OCI-M2 (cell line): Measurements from ENCODE around the gene CFI.

ENCODE experiments used
- DNase-seq: peaks from one replicate; lab custom pipeline; 2025; ENCODE audit not compliant: unreplicated experiment; lab: John Stamatoyannopoulos, UW

Gene CFI

GRCh38 chr4:109801895-109802319, at the start of gene CFI:
TSS of gene CFI (minus strand) at chr4:109801999. CDS start at chr4:109801971, 28 bp downstream.
- DNase-seq: no peak

DNA sequence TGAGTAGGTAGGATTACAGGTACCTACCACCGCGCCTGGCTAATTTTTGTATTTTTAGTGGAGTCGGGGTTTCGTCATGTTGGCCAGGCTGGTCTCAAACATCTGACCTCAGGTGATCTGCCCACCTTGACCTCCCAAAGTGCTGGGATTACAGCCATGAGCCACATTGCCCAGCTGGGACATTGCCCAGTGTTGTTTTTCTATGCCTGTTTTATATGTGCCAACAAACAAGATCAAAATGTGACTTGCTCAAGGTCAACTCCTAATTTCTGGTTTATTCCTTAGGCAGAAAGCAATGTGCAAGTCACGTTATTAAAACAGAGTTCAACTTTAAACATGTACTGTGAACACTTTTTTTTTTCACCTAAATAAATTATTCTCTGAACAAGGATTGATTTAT, 48.8 kb upstream of the CFI start:
- DNase-seq: no peak

- no peak for DNase-seq
These were observed 46.7 kb upstream of the CFI start for GRCh38 chr4:109848501-109848900.

GRCh38 chr4:109847896-109848442, 46.2 kb upstream of the CFI start, which contains the start of gene LRIT3:
TSS of gene LRIT3 (plus strand) at chr4:109848107. CDS start at chr4:109848202, 95 bp downstream.
- no peak for DNase-seq

- no peak for DNase-seq
These were observed 44.7 kb upstream of the CFI start for GRCh38 chr4:109846395-109847098.

GRCh38 chr4:109836985-109837384, 35.2 kb upstream of the CFI start:
- DNase-seq: no peak

GRCh38 chr4:109833756-109834155, 32.0 kb upstream of the CFI start:
- no peak for DNase-seq

GRCh38 chr4:109827672-109828071, 25.9 kb upstream of the CFI start, which contains the start of gene RRH:
TSS of gene RRH (plus strand) at chr4:109827972. CDS start at chr4:109828028, 56 bp downstream.
- no peak for DNase-seq

DNA sequence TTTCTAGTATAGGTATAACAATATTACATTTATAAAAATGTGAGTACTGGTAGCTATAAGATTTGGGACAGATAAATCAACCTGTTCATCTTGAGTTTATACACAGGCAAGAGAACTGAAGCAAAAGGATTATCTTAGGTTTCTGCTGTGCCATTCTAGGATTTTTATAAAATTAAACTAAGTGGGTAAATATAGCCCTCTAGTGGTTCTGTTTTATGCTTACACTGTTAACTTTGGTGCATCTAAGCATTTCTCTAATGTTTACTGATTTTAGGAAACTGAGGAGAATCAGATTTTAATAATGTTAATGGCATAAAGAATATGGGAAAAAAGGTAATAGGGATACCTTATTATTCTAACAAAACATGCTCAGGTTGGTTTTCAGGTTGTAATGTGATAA, 24.9 kb upstream of the CFI start:
- DNase-seq: no peak

DNA sequence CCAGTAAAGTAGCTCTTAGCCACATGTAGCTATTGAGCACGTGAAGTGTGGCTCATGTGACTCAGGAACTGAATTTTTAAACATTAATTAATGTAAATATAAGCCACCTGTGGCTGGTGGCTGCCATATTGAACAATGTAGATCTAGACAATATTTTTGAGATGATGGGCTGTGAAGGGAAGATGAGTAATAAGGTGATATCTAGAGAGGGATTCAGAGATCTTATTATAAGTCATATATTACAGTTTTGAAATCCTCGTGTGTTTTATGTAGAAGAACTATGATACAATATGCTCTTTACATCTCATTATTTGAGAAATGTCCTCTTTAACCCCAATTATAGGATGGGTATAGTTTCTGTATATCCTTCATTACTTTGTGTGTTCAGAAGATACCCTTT, 19.4 kb upstream of the CFI start:
- no peak for DNase-seq

GRCh38 chr4:109820563-109820962, 18.8 kb upstream of the CFI start:
- no peak for DNase-seq

GRCh38 chr4:109818268-109818667, 16.5 kb upstream of the CFI start:
- DNase-seq: no peak

GRCh38 chr4:109816894-109817293, 15.1 kb upstream of the CFI start:
- no peak for DNase-seq

DNA sequence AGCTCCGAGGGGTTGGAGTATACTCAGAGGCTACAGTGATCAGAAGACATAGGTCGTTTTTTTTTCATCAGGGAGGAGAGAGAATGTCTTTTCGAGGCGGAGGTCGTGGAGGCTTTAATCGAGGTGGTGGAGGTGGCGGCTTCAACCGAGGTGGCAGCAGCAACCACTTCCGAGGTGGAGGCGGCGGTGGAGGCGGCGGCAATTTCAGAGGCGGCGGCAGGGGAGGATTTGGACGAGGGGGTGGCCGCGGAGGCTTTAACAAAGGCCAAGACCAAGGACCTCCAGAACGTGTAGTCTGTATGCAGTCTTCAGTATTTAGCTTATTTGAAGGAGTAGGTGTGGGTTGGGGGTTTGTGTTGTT, 14.3 kb upstream of the CFI start:
- no peak for DNase-seq

DNA sequence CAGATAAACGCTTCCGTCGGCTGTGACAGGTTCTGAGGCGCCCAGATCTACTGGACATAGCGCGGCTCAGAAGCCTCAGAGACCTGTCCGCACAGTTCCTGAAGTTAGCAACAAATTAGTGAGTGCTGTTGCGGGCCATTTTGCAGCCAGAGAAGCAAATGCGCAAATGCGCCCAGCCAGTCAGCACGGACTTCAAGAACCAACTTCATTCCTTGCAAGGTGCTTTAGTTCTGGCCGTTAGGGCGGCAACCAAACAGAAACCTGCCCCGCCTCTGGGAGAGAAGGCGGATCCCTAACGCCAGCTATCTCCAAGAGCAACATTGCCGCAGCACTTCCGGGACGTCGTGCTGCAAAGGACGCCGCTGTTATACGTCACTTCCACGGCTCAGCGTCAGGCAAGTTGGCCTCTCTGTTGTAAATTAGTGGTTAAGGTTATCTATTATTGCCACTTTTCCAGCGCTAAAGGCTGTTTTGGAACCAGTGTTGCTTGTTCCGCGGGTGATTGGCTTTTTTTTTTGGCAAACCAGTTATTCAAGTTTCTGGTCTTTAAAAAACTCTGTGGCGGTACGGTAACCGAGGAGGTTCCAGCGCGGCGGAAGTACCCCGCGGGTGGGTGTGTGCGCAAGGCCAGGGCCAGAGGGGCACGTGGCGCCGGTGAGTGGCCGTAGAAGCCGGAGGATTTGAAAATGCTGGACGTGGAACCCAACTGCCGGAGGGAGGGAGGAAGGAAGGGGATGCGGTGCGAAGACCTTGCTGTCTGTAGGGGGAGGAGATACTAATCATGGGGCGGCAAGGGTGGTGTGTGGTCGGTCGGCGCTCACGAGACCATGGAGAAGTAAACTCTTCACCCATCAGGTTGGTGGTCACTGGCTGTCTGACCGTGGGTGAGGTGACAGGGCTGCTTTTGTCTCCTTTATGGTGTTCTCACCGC, 13.6 kb upstream of the CFI start, which contains the start of gene GAR1:
GAR1 (plus strand) TSS at position 612 of the 931 bp plus-strand sequence. CDS start 403 bp downstream, outside the sequence.
- peak; percentile 81 for DNase-seq

DNA sequence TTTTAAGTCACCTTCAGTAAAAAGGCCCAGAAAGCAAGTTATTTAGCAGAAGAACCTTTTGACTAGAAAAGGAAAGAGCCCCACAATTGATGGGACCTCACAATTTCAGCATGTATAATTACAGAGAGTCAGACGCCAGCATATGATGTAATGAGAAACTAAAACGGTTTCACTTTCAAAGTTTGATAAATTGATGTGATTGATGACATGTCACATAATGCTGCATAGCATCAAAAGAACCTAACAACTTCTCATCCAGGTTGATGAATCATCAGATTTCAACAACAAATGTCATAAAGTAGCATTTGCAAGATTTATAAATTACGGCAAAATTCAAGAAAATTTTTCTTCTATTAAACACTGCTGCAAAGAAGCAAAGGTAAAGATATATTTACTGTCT, 9.9 kb upstream of the CFI start:
- DNase-seq: no peak

- DNase-seq: no peak
These were observed 9.0 kb upstream of the CFI start for GRCh38 chr4:109810552-109811387.

DNA sequence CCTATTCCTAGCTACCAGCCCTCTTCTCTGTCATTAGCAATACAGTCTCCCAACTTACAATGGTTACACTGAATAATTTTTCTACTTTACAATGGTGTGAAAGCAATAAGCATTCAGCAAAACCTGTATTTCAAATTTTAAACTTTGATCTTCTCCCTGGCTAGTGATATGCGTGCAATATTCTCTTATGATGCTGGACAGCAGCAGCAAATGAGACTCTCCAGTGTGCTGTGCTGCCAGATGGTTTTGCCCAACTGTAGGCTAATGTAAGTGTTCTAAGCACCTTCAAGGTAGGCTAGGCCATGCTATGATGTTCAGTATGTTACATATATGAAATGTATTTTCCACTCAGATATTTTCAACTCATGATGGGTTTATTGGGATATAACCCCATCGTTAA, 7.9 kb upstream of the CFI start:
- no peak for DNase-seq

DNA sequence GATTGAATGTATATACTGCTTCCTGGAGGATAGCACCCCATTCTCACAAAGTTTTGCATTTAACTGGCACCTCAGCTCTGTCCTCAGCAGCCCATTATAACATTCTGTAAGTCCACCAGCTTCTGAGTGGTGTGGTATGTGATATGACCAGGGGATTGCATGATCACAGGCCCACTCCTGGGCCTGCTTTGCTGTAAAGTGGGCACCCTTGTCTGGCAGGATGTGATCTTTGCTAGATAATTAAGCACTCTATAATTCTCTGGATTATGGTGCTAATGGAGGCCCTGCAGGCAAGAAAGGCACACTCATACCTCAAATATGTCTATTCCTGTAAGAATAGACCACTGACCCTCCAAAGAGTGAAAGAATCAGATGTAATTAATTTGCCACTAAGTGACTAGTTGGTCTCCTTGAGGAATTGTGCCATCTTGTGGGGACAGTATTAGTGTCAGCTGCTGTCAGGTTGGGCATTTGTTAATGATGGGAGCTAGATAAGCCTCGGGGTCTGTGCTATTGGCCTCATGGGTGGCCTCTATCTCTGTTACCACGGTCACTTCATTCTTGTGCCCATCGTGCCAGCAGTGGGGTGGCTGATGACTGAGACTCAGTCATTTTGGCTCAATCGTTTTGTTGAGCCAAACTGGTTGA, 2.2 kb upstream of the CFI start:
- DNase-seq: no peak

DNA sequence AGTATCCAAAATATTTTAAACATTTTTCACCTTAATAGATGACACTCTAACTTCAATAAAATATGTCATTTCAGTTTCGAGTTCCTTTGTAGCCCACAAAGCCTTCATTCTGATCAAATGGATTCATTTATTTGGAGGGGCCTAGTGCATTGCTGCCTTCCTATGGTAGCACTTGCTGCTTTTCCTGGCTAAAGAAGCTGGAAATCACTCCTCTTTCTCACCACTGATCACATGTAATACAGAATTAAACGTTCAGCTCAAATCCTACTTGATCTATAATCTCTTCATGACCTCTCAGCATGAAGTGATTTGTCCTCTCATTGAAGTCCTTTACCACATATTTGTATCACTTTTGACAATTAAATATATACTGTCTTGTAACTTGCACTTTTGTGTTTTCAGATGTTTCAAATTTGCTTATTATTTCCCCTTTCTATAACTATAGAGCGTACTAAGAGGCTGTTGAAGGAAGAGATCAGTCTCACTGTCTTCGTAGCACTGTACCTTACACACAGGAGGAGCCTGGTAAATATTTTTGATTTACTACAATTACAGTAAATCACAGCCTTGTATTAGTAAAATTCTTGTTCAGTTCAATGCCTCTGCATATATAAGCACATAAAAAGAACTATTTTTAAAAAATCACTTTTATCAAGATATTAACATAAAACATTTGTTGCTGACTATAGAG, 555 bp downstream of the CFI start:
- no peak for DNase-seq
